SH-SY5Y (cell line): ENCODE measurements around the gene C5orf63.

Source experiments
- GATA2 ChIP-seq: IDR thresholded peaks from 2 replicates; pipeline ENCODE4 v1.6.1; 2011; ENCODE audit warnings: mild to moderate bottlenecking, low read depth, low read length
- GATA3 ChIP-seq: IDR thresholded peaks from 2 replicates; pipeline ENCODE4 v1.6.1; 2011; ENCODE audit warnings: low read depth, mild to moderate bottlenecking, low read length, moderate library complexity

DNA sequence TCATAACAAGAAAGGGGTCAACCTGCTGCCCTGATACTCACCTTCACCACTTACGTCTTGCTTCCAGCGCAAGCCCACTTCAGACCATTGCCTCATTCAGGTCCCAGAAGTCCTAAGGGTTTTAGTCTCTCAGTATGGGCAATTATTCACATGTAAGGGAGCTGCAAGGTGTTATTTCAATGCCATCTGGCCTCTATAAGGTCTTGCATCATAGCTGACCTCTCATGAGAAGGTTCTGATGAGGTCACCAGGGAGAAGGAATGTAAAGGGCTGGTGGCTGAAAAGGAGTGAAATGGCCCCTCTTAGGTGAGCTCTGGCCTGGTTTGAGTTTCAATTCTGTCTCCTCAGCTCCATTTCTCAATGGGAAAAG is 41.5 kb downstream of the C5orf63 start:
- TF ChIP-seq GATA2 (no peak), GATA3 (no peak)
